HepG2 (cell line): ENCODE results near the gene MIR17HG. TPM values are rescaled to one million over a fixed set of nuclear protein-coding genes. Genes with fewer than 3 reads are reported as not detected.

Experiments
- ATAC-seq: fragments of 200-7000 bp; cut with Tn5 transposase; 3 replicates; pipeline ENCODE4 v1.9.1; 2020; ENCODE audit warnings: mild to moderate bottlenecking, moderate library complexity
- BruUV-seq: library from RNA; stranded (reverse); fragments of 400-500 nt; replicated peaks from 2 replicates; lab custom pipeline; 2021; lab: Mats Ljungman, UMichigan
- CTCF ChIA-PET: fragments of 300-600 bp; formaldehyde crosslinking; extraction: SDS; loops from one replicate; lab custom pipeline; 2021; ENCODE audit warnings: low total read pairs, inconsistent platforms, low intra/inter-chr PET ratio; lab: Yijun Ruan, JAX
- POLR2A ChIA-PET: fragments of 350-600 bp; sonication (Branson Sonifier 250); formaldehyde crosslinking; loops from one replicate; lab custom pipeline; 2020; ENCODE audit warnings: antibody characterized with exemption, inconsistent platforms; lab: Yijun Ruan, JAX
- DNase-seq: peaks from one replicate; pipeline ENCODE4 v3.0.0-alpha.2; 2015; ENCODE audit warnings: low spot score
- FAIRE-seq: peaks from 3 replicates; lab custom pipeline; 2011; peaks lifted over from hg19 to GRCh38; lab: Jason Lieb, UNC
- H2AFZ ChIP-seq: one replicate; pipeline ENCODE4 v1.6.1; 2011; ENCODE audit warnings: low read length, inconsistent platforms
- H3K27ac ChIP-seq: fragments of 300-600 bp; 3 replicates; pipeline ENCODE4 v1.8.0; 2011; ENCODE audit warnings: mixed run types, mild to moderate bottlenecking, mixed read lengths, low read length, inconsistent platforms; ENCODE audit not compliant: insufficient read depth; ENCODE audit errors: extremely low read length
- H3K27me3 ChIP-seq, 2 experiments: fragments of 200-600 bp in 1 of 2; 2 replicates in 1 of 2; 3 replicates in 1 of 2; pipeline versions ENCODE4 v1.6.0 to v1.8.0; 2011; ENCODE audit warnings: low read length in 2 of 2, mild to moderate bottlenecking in 2 of 2, moderate library complexity in 2 of 2, inconsistent platforms in 1 of 2; ENCODE audit not compliant: insufficient read depth in 2 of 2, control insufficient read depth in 1 of 2
- H3K36me3 ChIP-seq, 2 experiments: fragments of 200-600 bp in 1 of 2; replicated peaks in 1 of 2; 2 replicates in 1 of 2; 3 replicates in 1 of 2; pipeline versions ENCODE4 v1.5.1 to v1.8.0; 2011; ENCODE audit warnings: low read length in 2 of 2, inconsistent platforms in 1 of 2; ENCODE audit not compliant: insufficient read depth in 2 of 2, control insufficient read depth in 1 of 2
- H3K4me1 ChIP-seq: 2 replicates; pipeline ENCODE4 v1.5.1; 2012; ENCODE audit warnings: low read length, inconsistent platforms; ENCODE audit not compliant: insufficient read depth
- H3K4me2 ChIP-seq: 2 replicates; pipeline ENCODE4 v1.6.0; 2011; ENCODE audit warnings: low read depth, low read length, inconsistent platforms
- H3K4me3 ChIP-seq, 3 experiments: fragments of 200-600 bp in 1 of 3; sonication (generic), shearing (Covaris generic) in 1 of 3; replicated peaks in 1 of 3; 2 replicates each; pipeline ENCODE4 v1.5.1; 2011 to 2016; ENCODE audit warnings: low read length in 3 of 3, inconsistent platforms in 2 of 3, low read depth in 2 of 3, mild to moderate bottlenecking in 2 of 3, control low read depth in 1 of 3, mixed read lengths in 1 of 3; ENCODE audit not compliant: insufficient read depth in 1 of 3
- H3K79me2 ChIP-seq: one replicate; pipeline ENCODE4 v1.6.1; 2011; ENCODE audit warnings: low read length, inconsistent platforms; ENCODE audit not compliant: insufficient read depth
- H3K9ac ChIP-seq: 2 replicates; pipeline ENCODE4 v1.6.0; 2011; ENCODE audit warnings: mild to moderate bottlenecking, low read depth, low read length, inconsistent platforms; ENCODE audit not compliant: insufficient read depth
- H3K9me3 ChIP-seq: 2 replicates; pipeline ENCODE4 v1.5.1; 2012; ENCODE audit warnings: mild to moderate bottlenecking, low read length
- H4K20me1 ChIP-seq: 2 replicates; pipeline ENCODE4 v1.6.0; 2011; ENCODE audit warnings: inconsistent platforms, mild to moderate bottlenecking, low read length, moderate library complexity; ENCODE audit not compliant: insufficient read depth
- CCDC6 ChIP-seq: sonication (generic); formaldehyde crosslinking; IDR thresholded peaks from 2 replicates; pipeline ENCODE4 v1.8.1; 2022; ENCODE audit warnings: mild to moderate bottlenecking, missing genetic modification reagents, moderate library complexity
- EZH2 ChIP-seq: conservative IDR thresholded peaks from 2 replicates; pipeline ENCODE4 v1.6.1; 2012; ENCODE audit warnings: mild to moderate bottlenecking, low read depth, low read length, moderate library complexity
- TOPORS ChIP-seq: sonication (generic); formaldehyde crosslinking; IDR thresholded peaks from 2 replicates; pipeline ENCODE4 v1.8.0; 2023; ENCODE audit warnings: mild to moderate bottlenecking, missing genetic modification reagents
- ZNF703 ChIP-seq: sonication (generic); formaldehyde crosslinking; IDR thresholded peaks from 2 replicates; pipeline ENCODE4 v1.5.1; 2020; ENCODE audit warnings: missing genetic modification reagents, mild to moderate bottlenecking, moderate library complexity, borderline replicate concordance
- WGBS: methylation state at CpG from one replicate; pipeline ENCODE4 v1.1.6; 2017; ENCODE audit warnings: low lambda C conversion rate; 5-methylcytosine and 5-hydroxymethylcytosine counted together
- in situ Hi-C: cut with HindIII; loops from 2 replicates; pipeline ENCODE4 v1.10.0; 2017; ENCODE audit warnings: low pct_unique_long_range_greater_than_20kb; ENCODE audit not compliant: extremely low pct_ligation_motif_present
- intact Hi-C: fragments of 100-400 bp; cut with micrococcal nuclease; formaldehyde crosslinking; loops from one replicate; pipeline ENCODE4 v1.10.0; 2022; ENCODE audit not compliant: unreplicated experiment
- polyA plus RNA-seq, 8 experiments: library from polyadenylated mRNA; depleted of rRNA in 3 of 8; stranded (reverse) in 7 of 8; unstranded in 1 of 8; fragments of >200 nt; fragmentation: Illumina TruSeq in 4 of 8; extraction: Trizol in 4 of 8; gene quantifications; 2 replicates each; pipeline versions ENCODE4 v1.2.1 to v1.2.3, GENCODE V29; 2011 to 2016; ENCODE audit warnings: low read depth in 4 of 8, missing spikeins in 1 of 8, mixed read lengths in 1 of 8; ENCODE audit not compliant: insufficient read depth in 1 of 8
- total RNA-seq, 5 experiments: library from RNA; depleted of rRNA; stranded (reverse); fragments of >200 nt; fragmentation: Illumina TruSeq; extraction: Trizol; gene quantifications; 2 replicates each; pipeline ENCODE4 v1.2.3, GENCODE V29; 2016; ENCODE audit warnings: low read depth in 1 of 5
- TF ChIP-seq, protein P1 (sequence below): IDR thresholded peaks from 2 replicates; pipeline ENCODE4 v1.6.1; 2016; ENCODE audit warnings: low read depth, missing genetic modification reagents, missing compliant biosample characterization
- TF ChIP-seq, protein P2 (sequence below): sonication (generic); IDR thresholded peaks from 2 replicates; pipeline ENCODE4 v1.6.1; 2016; ENCODE audit warnings: low read depth, borderline replicate concordance
- TF ChIP-seq, protein P3 (sequence below): sonication (generic); formaldehyde crosslinking; IDR thresholded peaks from 2 replicates; pipeline ENCODE4 v1.5.0; 2020; ENCODE audit warnings: missing genetic modification reagents
- TF ChIP-seq, protein P4 (sequence below): sonication (generic); formaldehyde crosslinking; IDR thresholded peaks from 2 replicates; pipeline ENCODE4 v1.8.0; 2022; ENCODE audit warnings: mild to moderate bottlenecking, missing genetic modification reagents

The MIR17HG gene
- total and polyA plus RNA-seq, 2 of the 13 experiments (the other 11 are each of a cell fraction or from before 2014, with no cell fraction given) = 2.5 to 12.3 TPM

DNA sequence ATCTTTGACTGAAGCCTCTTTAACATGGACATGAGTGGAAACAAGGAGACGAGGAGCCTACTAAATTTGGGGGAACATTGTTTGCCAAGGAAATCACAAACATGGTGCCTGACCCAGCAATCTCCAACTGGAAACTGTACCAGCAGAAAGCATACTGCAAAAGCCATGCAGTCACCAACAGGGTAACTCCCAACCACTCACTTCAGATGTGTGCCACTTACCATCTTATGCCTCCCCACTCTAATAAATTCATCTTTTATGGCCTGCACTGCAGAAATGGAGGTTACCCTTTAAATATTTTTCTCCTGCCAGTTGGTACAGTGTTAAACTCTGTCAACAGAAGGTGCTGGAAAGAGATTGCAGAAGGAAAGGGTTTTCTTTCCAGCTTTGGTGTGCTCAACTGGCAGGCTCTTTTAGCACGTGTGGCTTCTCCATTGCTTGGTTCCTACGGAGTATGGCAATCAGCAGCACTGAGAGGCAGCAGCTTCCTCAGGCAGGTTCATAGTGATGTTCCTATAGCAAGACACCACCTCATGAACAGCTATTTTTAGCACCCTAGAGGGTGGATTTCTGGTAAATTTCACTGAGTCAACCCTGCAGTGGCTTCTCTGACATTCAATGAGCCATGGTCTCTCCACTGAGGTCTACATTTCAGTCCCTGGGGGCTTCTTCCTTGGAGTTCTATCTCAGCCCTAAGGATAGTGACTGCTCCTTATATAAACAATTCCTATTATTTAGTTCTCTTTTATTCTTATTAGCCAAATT lies 21.4 kb downstream of the MIR17HG start:
- Histone ChIP-seq H2AFZ (no peak overlapping the region), H3K9me3 (no peaks in the 10 kb centered on the region), H4K20me1 (no peaks in the 10 kb centered on the region), H3K9ac (no peak overlapping the region), H3K4me1 (peaks cover 20% of the 10 kb centered on the region), H3K4me2 (no peak overlapping the region), H3K27me3 (no peaks in the 10 kb centered on the region), H3K79me2 (no peaks in the 10 kb centered on the region), H3K36me3 (no peaks in the 10 kb centered on the region), H3K4me3 (no peak overlapping the region), H3K27ac (no peak overlapping the region)
- no TSS peak for BruUV-seq
- no peak for ATAC-seq
- 98% methylated on average over 3 of the region's 3 CpGs for WGBS
- in situ Hi-C loops = no loop called here
- ChIA-PET CTCF (no interaction called here), POLR2A (no interaction called here)
- FAIRE-seq = no peak
- DNase-seq = no peak
- TF ChIP-seq CCDC6 (CRISPR knock-in tag) = no peak
- no peak for TF ChIP-seq ZNF703 (CRISPR knock-in tag)
- intact Hi-C loops = no loop called here

DNA sequence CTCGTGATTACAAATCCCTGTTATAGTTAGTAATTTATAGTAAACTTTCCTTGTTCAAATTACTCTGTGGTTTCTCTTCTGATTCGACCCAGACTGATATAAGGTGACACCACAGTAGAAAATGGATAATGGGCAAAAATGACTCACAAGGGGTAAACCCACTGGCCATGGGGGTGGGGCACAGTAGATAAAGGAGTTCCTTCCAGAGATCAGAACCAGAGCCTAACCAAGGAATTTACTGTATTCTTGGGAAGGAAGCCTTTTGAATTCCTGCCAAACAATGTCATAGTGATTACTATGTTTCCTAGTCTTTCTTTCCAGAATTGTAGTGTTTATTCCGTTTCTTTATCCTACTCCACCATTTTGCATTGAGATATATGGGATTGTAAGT lies 21.9 kb downstream of the MIR17HG start:
- Histone ChIP-seq H3K9ac (no peak overlapping the region), H3K4me3 (no peak overlapping the region), H4K20me1 (no peaks in the 10 kb centered on the region), H3K27ac (no peak overlapping the region), H3K9me3 (no peaks in the 10 kb centered on the region), H3K27me3 (no peaks in the 10 kb centered on the region), H3K4me1 (peaks cover 19% of the 10 kb centered on the region), H2AFZ (no peak overlapping the region), H3K79me2 (no peaks in the 10 kb centered on the region), H3K36me3 (no peaks in the 10 kb centered on the region), H3K4me2 (no peak overlapping the region)
- POLR2A ChIA-PET = interaction anchor here (1.2 kb wide), 1 partner anchor 11 kb away, joined by 3 read pairs; no protein-coding TSS in a partner anchor
- CTCF ChIA-PET = no interaction called here
- BruUV-seq = no TSS peak
- intact Hi-C loops = no loop called here
- no peak for ATAC-seq
- no peak for FAIRE-seq
- 78% methylated on average over 3 of the region's 3 CpGs for WGBS
- in situ Hi-C loops = no loop called here
- no peak for DNase-seq
- TF ChIP-seq EZH2 (no peak), TOPORS (CRISPR knock-in tag) (no peak)
- TF ChIP-seq, protein P1, sequence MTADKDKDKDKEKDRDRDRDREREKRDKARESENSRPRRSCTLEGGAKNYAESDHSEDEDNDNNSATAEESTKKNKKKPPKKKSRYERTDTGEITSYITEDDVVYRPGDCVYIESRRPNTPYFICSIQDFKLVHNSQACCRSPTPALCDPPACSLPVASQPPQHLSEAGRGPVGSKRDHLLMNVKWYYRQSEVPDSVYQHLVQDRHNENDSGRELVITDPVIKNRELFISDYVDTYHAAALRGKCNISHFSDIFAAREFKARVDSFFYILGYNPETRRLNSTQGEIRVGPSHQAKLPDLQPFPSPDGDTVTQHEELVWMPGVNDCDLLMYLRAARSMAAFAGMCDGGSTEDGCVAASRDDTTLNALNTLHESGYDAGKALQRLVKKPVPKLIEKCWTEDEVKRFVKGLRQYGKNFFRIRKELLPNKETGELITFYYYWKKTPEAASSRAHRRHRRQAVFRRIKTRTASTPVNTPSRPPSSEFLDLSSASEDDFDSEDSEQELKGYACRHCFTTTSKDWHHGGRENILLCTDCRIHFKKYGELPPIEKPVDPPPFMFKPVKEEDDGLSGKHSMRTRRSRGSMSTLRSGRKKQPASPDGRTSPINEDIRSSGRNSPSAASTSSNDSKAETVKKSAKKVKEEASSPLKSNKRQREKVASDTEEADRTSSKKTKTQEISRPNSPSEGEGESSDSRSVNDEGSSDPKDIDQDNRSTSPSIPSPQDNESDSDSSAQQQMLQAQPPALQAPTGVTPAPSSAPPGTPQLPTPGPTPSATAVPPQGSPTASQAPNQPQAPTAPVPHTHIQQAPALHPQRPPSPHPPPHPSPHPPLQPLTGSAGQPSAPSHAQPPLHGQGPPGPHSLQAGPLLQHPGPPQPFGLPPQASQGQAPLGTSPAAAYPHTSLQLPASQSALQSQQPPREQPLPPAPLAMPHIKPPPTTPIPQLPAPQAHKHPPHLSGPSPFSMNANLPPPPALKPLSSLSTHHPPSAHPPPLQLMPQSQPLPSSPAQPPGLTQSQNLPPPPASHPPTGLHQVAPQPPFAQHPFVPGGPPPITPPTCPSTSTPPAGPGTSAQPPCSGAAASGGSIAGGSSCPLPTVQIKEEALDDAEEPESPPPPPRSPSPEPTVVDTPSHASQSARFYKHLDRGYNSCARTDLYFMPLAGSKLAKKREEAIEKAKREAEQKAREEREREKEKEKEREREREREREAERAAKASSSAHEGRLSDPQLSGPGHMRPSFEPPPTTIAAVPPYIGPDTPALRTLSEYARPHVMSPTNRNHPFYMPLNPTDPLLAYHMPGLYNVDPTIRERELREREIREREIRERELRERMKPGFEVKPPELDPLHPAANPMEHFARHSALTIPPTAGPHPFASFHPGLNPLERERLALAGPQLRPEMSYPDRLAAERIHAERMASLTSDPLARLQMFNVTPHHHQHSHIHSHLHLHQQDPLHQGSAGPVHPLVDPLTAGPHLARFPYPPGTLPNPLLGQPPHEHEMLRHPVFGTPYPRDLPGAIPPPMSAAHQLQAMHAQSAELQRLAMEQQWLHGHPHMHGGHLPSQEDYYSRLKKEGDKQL (CRISPR knock-in tag) = no peak
- TF ChIP-seq, protein P2, sequence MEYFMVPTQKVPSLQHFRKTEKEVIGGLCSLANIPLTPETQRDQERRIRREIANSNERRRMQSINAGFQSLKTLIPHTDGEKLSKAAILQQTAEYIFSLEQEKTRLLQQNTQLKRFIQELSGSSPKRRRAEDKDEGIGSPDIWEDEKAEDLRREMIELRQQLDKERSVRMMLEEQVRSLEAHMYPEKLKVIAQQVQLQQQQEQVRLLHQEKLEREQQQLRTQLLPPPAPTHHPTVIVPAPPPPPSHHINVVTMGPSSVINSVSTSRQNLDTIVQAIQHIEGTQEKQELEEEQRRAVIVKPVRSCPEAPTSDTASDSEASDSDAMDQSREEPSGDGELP = no peak
- TF ChIP-seq, protein P3, sequence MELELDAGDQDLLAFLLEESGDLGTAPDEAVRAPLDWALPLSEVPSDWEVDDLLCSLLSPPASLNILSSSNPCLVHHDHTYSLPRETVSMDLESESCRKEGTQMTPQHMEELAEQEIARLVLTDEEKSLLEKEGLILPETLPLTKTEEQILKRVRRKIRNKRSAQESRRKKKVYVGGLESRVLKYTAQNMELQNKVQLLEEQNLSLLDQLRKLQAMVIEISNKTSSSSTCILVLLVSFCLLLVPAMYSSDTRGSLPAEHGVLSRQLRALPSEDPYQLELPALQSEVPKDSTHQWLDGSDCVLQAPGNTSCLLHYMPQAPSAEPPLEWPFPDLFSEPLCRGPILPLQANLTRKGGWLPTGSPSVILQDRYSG (CRISPR knock-in tag) = no peak
- TF ChIP-seq, protein P4, sequence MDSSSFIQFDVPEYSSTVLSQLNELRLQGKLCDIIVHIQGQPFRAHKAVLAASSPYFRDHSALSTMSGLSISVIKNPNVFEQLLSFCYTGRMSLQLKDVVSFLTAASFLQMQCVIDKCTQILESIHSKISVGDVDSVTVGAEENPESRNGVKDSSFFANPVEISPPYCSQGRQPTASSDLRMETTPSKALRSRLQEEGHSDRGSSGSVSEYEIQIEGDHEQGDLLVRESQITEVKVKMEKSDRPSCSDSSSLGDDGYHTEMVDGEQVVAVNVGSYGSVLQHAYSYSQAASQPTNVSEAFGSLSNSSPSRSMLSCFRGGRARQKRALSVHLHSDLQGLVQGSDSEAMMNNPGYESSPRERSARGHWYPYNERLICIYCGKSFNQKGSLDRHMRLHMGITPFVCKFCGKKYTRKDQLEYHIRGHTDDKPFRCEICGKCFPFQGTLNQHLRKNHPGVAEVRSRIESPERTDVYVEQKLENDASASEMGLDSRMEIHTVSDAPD (CRISPR knock-in tag) = no peak
